ENCODE results near the gene SLC12A8. TPM values are rescaled to one million over a fixed set of nuclear protein-coding genes. Genes with fewer than 3 reads are reported as not detected.

Gene SLC12A8, protein sequence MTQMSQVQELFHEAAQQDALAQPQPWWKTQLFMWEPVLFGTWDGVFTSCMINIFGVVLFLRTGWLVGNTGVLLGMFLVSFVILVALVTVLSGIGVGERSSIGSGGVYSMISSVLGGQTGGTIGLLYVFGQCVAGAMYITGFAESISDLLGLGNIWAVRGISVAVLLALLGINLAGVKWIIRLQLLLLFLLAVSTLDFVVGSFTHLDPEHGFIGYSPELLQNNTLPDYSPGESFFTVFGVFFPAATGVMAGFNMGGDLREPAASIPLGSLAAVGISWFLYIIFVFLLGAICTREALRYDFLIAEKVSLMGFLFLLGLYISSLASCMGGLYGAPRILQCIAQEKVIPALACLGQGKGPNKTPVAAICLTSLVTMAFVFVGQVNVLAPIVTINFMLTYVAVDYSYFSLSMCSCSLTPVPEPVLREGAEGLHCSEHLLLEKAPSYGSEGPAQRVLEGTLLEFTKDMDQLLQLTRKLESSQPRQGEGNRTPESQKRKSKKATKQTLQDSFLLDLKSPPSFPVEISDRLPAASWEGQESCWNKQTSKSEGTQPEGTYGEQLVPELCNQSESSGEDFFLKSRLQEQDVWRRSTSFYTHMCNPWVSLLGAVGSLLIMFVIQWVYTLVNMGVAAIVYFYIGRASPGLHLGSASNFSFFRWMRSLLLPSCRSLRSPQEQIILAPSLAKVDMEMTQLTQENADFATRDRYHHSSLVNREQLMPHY
- 10 to 100 TPM in 1 of 4 donors, 1 to 10 TPM in 3; 5.4 to 10.5 (median 6.8) TPM for total RNA-seq

DNA sequence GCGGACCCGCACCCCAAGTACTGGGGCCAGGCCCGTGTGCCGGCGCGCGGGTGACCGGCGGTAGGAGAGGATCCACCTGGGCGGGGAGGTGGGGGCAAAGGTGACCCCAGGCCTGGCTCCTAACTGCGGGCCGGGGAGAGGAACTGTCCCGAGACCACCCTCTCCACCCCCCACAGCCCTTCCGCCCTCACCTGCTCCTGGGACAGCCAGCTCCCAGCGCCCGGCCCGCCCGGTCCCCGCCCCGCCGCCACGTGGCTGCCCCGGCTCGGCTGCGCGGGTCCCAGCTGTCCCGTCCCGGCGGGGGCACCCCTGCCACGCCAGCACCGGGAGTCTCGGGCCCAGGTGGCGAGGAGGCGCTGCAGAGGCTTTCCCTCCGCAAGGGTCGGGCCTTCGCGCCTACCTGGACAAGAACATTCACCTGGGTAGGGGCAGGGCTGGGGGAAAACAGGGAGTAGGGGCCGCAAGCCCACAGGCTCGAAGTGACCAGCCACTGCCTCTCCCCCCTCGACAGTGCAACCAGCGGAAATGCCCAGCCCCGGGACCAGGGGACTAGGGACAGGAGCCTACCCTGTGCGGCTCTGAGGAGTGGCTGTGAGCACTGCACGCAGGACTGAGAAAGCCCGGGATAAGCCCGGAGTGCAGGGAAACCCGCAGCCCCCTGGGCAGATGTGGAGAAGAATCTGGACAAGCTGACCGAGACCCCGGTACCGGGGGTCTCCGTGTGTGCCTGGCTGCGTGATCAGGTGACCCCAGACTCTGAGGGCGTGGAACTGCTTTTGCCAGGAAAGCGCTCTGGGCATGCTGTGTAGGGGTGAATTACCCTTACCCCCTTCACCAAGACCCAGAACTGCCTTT lies at the start of gene SLC12A8:
Gene SLC12A8 (minus strand): TSS at position 240 of the 855 bp plus-strand sequence. CDS start 1,399 bp downstream, outside the sequence.
- H3K27ac ChIP-seq: peak within 1 kb of the TSS in 3 of 4 donors; percentile 9 to 65 (median 27)
- H3K4me3 ChIP-seq: peak within 1 kb of the TSS; percentile 36 to 61 (median 54)
- in situ Hi-C loops (cut with MboI; ENCODE audit: low pct_ligation_motif_present in 1 of 4, low pct_unique_long_range_greater_than_20kb in 1 of 4, low sequenced_read_pairs in 3 of 4): no loop called here
- H3K4me1 ChIP-seq: peaks cover 9 to 18% (median 13%) of the 10 kb centered on the region in 4 donors
- peak; percentile 50 for DNase-seq
- H3K9me3 ChIP-seq: no peaks in the 10 kb centered on the region
- 16% methylated on average over 23 of the region's 55 CpGs; no CpG with 5 or more reads in 1 of the 2 donors for WGBS, 2 donors (ENCODE audit: low coverage in 1 of 2)
- H3K27me3 ChIP-seq: peaks cover 26% of the 10 kb centered on the region
- intact Hi-C loops (cut with DNase I; ENCODE audit: low total_unique reads): no loop called here
- no peak for TF ChIP-seq POLR2A (IDR thresholded peaks at IDR 0.05)
- no peak for TF ChIP-seq EP300 (IDR thresholded peaks at IDR 0.05; ENCODE audit: low read depth)
- TF ChIP-seq, protein P1, sequence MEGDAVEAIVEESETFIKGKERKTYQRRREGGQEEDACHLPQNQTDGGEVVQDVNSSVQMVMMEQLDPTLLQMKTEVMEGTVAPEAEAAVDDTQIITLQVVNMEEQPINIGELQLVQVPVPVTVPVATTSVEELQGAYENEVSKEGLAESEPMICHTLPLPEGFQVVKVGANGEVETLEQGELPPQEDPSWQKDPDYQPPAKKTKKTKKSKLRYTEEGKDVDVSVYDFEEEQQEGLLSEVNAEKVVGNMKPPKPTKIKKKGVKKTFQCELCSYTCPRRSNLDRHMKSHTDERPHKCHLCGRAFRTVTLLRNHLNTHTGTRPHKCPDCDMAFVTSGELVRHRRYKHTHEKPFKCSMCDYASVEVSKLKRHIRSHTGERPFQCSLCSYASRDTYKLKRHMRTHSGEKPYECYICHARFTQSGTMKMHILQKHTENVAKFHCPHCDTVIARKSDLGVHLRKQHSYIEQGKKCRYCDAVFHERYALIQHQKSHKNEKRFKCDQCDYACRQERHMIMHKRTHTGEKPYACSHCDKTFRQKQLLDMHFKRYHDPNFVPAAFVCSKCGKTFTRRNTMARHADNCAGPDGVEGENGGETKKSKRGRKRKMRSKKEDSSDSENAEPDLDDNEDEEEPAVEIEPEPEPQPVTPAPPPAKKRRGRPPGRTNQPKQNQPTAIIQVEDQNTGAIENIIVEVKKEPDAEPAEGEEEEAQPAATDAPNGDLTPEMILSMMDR (IDR thresholded peaks at IDR 0.05): no peak
- TF ChIP-seq POLR2AphosphoS5 (IDR thresholded peaks at IDR 0.05): no peak
- H3K36me3 ChIP-seq: no peaks in the 10 kb centered on the region

GRCh38 chr3:125262161-125262560 lies 49.6 kb upstream of the SLC12A8 start:
- in situ Hi-C loops (cut with MboI; ENCODE audit: low pct_ligation_motif_present in 1 of 4, low pct_unique_long_range_greater_than_20kb in 1 of 4, low sequenced_read_pairs in 3 of 4): no loop called here

DNA sequence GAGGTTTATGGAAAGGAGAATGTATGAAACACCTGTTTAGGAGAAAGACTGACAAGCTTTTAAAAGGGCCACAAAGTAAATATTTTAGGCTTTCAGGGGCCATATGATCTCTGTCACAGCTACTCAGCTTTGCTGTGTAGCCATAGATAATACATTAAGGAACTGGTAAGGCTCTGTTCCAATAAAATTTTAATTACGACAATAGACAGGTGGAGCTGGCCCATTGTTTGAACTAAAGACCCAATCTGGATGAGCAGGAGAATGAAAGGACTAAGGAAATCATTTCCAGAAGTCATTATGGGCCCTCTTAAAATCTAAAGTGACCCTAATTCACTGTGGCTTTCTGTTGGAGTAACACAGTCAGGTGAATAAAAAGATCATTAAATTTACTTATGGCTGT lies 48.5 kb upstream of the SLC12A8 start:
- Histone ChIP-seq H3K27ac (peak overlapping the region; percentile 29 to 50 (median 39)), H3K9me3 (no peaks in the 10 kb centered on the region), H3K4me1 (peaks cover 0 to 27% (median 6%) of the 10 kb centered on the region in 4 donors), H3K4me3 (no peak overlapping the region), H3K27me3 (no peaks in the 10 kb centered on the region), H3K36me3 (no peaks in the 10 kb centered on the region)
- TF ChIP-seq EP300 (IDR thresholded peaks at IDR 0.05; ENCODE audit: low read depth) (no peak), POLR2AphosphoS5 (IDR thresholded peaks at IDR 0.05) (no peak), POLR2A (IDR thresholded peaks at IDR 0.05) (no peak)
- TF ChIP-seq, protein P1 (IDR thresholded peaks at IDR 0.05): no peak
- in situ Hi-C loops (cut with MboI; ENCODE audit: low pct_ligation_motif_present in 1 of 4, low pct_unique_long_range_greater_than_20kb in 1 of 4, low sequenced_read_pairs in 3 of 4): no loop called here
- no peak for DNase-seq
- 47 to 50% methylated on average over 1 of the region's 1 CpG for WGBS, 2 donors (ENCODE audit: low coverage in 1 of 2)
- intact Hi-C loops (cut with DNase I; ENCODE audit: low total_unique reads): no loop called here

More at GRCh38 chr3:125262161-125262560, 49.6 kb upstream of the SLC12A8 start:
- intact Hi-C loops (cut with DNase I; ENCODE audit: low total_unique reads): no loop called here
- 80 to 95% methylated on average over 1 of the region's 1 CpG for WGBS, 2 donors (ENCODE audit: low coverage in 1 of 2)
- Histone ChIP-seq H3K27ac (no peak overlapping the region), H3K9me3 (no peaks in the 10 kb centered on the region), H3K27me3 (no peaks in the 10 kb centered on the region), H3K36me3 (no peaks in the 10 kb centered on the region), H3K4me1 (peaks cover 0 to 27% (median 6%) of the 10 kb centered on the region in 4 donors), H3K4me3 (no peak overlapping the region)
- no peak for TF ChIP-seq EP300 (IDR thresholded peaks at IDR 0.05; ENCODE audit: low read depth)
- TF ChIP-seq POLR2AphosphoS5 (IDR thresholded peaks at IDR 0.05): no peak
- no peak for TF ChIP-seq POLR2A (IDR thresholded peaks at IDR 0.05)
- TF ChIP-seq, protein P1 (IDR thresholded peaks at IDR 0.05): no peak
- DNase-seq: no peak
